Hepatic stellate cell (primary cell): ENCODE measurements around the gene GLT6D1.
A peak's percentile ranks its signal among the peaks of the same experiment; 100 is the strongest.
"Not testable (repeated sequence)": the region's sequence is repeated elsewhere in the genome, so short reads cannot be mapped to it uniquely, and the experiment has no call there.

ENCODE experiments used
- DNase-seq: peaks from one replicate; pipeline ENCODE4 v3.0.0; 2011; ENCODE audit warnings: low spot score

The GLT6D1 gene

GRCh38 chr9:135639196-135639595, at the start of gene GLT6D1:
GLT6D1 (minus strand) TSS chr9:135639540; CDS start chr9:135639187, 353 bp downstream.
- DNase-seq = no peak

- DNase-seq = no peak
Observed at GRCh38 chr9:135689011-135689410, 49.7 kb upstream of the GLT6D1 start.

GRCh38 chr9:135687216-135687615, 47.9 kb upstream of the GLT6D1 start:
- no peak for DNase-seq

GRCh38 chr9:135684691-135685090, 45.4 kb upstream of the GLT6D1 start:
- no peak for DNase-seq

- DNase-seq = no peak
Observed at GRCh38 chr9:135683401-135684034, 44.2 kb upstream of the GLT6D1 start.

GRCh38 chr9:135681161-135681560, 41.8 kb upstream of the GLT6D1 start:
- no peak for DNase-seq

GRCh38 chr9:135680056-135680455, 40.7 kb upstream of the GLT6D1 start:
- DNase-seq = no peak

GRCh38 chr9:135678236-135679017, 39.1 kb upstream of the GLT6D1 start:
- no peak for DNase-seq

- DNase-seq = no peak
Observed at GRCh38 chr9:135677641-135678168, 38.4 kb upstream of the GLT6D1 start.

- DNase-seq = no peak
Observed at GRCh38 chr9:135676891-135677290, 37.6 kb upstream of the GLT6D1 start.

- DNase-seq = no peak
Observed at GRCh38 chr9:135674977-135675376, 35.6 kb upstream of the GLT6D1 start.

- no peak for DNase-seq
Observed at GRCh38 chr9:135673941-135674340, 34.6 kb upstream of the GLT6D1 start.

- not testable (repeated sequence) for DNase-seq
Observed at GRCh38 chr9:135672786-135673185, 33.4 kb upstream of the GLT6D1 start.

- DNase-seq = no peak
Observed at GRCh38 chr9:135671591-135672041, 32.3 kb upstream of the GLT6D1 start.

- DNase-seq = no peak
Observed at GRCh38 chr9:135670721-135671590, 31.6 kb upstream of the GLT6D1 start.

- DNase-seq = no peak
Observed at GRCh38 chr9:135669616-135670285, 30.4 kb upstream of the GLT6D1 start.

- not testable (repeated sequence) for DNase-seq
Observed at GRCh38 chr9:135669018-135669417, 29.7 kb upstream of the GLT6D1 start.

- no peak for DNase-seq
Observed at GRCh38 chr9:135667463-135668001, 28.2 kb upstream of the GLT6D1 start.

- DNase-seq = no peak
Observed at GRCh38 chr9:135666534-135667462, 27.5 kb upstream of the GLT6D1 start.

GRCh38 chr9:135665795-135666189, 26.5 kb upstream of the GLT6D1 start:
- peak; percentile 2 for DNase-seq
